NCI-H69 (cell line): ENCODE measurements around the gene CFAP299.

Experiments
- DNase-seq: peaks from one replicate; lab custom pipeline; 2025; lab: John Stamatoyannopoulos, UW

Gene CFAP299

GRCh38 chr4:80922941-80923340 is 587.4 kb downstream of the CFAP299 start:
- DNase-seq: peak; percentile 57

- DNase-seq: no peak
Observed at GRCh38 chr4:80925293-80925692, 589.8 kb downstream of the CFAP299 start.

- DNase-seq: no peak
Observed at GRCh38 chr4:80926446-80926845, 590.9 kb downstream of the CFAP299 start.

- DNase-seq: no peak
Observed at GRCh38 chr4:80926891-80927290, 591.4 kb downstream of the CFAP299 start.

GRCh38 chr4:80927420-80927819 is 591.9 kb downstream of the CFAP299 start:
- no peak for DNase-seq

GRCh38 chr4:80931631-80932081 is 596.1 kb downstream of the CFAP299 start:
- DNase-seq: no peak

GRCh38 chr4:80948141-80948540 is 612.6 kb downstream of the CFAP299 start:
- DNase-seq: no peak

- DNase-seq: no peak
Observed at GRCh38 chr4:80948995-80949394, 613.5 kb downstream of the CFAP299 start.

GRCh38 chr4:80956421-80956820 is 620.9 kb downstream of the CFAP299 start:
- DNase-seq: no peak

- no peak for DNase-seq
Observed at GRCh38 chr4:80963051-80963450, 627.5 kb downstream of the CFAP299 start.

GRCh38 chr4:80967346-80967745 is 631.8 kb downstream of the CFAP299 start:
- no peak for DNase-seq

GRCh38 chr4:80980239-80980638 is 644.7 kb downstream of the CFAP299 start:
- no peak for DNase-seq

- DNase-seq: no peak
Observed at GRCh38 chr4:80986011-80986410, 650.5 kb downstream of the CFAP299 start.

- peak; percentile 65 for DNase-seq
Observed at GRCh38 chr4:80989921-80990544, 654.5 kb downstream of the CFAP299 start.

GRCh38 chr4:80990851-80991250 is 655.3 kb downstream of the CFAP299 start:
- DNase-seq: no peak

GRCh38 chr4:80999943-81000342 is 664.4 kb downstream of the CFAP299 start:
- DNase-seq: no peak

- DNase-seq: no peak
Observed at GRCh38 chr4:81003597-81004111, 668.1 kb downstream of the CFAP299 start.

- no peak for DNase-seq
Observed at GRCh38 chr4:81007417-81007816, 671.9 kb downstream of the CFAP299 start.
